ENCODE data around the gene IFITM2.
A peak's percentile ranks its signal among the peaks of the same experiment; 100 is the strongest.
"Not testable (repeated sequence)": the region's sequence is repeated elsewhere in the genome, so short reads cannot be mapped to it uniquely, and the experiment has no call there.

The IFITM2 gene

DNA sequence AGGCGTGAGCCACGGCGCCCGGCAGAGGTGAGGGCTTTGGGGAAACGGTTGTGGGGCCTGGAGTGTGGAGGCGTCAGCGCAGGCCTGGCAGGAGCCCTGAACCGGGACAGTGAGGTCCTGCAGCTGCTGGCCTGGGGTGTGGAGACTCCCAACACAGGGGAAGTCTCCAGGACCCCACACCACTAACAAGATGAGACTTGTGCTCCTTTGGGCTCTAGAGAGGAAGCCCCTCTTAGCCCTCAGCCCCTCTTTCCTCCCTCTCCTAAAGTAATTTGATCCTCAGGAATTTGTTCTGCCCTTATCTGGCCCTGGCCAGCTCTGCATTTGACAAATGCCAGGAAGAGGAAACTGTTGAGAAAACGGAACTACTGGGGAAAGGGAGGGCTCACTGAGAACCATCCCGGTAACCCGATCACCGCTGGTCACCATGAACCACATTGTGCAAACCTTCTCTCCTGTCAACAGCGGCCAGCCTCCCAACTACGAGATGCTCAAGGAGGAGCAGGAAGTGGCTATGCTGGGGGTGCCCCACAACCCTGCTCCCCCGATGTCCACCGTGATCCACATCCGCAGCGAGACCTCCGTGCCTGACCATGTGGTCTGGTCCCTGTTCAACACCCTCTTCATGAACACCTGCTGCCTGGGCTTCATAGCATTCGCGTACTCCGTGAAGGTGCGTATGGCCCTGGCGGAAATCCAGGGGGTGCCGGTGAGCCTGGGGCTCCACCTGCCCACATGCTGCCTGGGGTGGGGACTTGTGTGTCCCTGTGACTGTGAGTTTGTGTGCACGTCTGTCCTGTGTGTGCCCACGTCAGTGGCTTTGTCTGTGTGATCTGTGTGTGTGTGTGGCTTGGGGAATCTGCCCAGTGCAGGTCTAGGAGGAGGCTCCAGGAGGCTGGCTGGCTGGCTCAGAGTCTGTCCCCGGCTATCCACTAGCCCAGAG lies at the start of gene IFITM2:
Gene IFITM2 (plus strand): TSS at position 51 of the 943 bp plus-strand sequence. CDS start 377 bp downstream, at position 428.
- H3K36me3 ChIP-seq (ENCODE audit: control insufficient read depth, insufficient read depth, low read length); H3K9me3 ChIP-seq (ENCODE audit: control insufficient read depth, low read length); H3K79me2 ChIP-seq; H3K9ac ChIP-seq; H3K4me1 ChIP-seq; H3K27me3 ChIP-seq (ENCODE audit: control insufficient read depth, insufficient read depth, low read length): not testable (repeated sequence)
- H3K4me2 ChIP-seq (ENCODE audit: low read length): peak within 1 kb of the TSS; percentile 65
- peak within 1 kb of the TSS; percentile 62 for H3K4me3 ChIP-seq (ENCODE audit: low read depth, low read length)
- peak within 1 kb of the TSS; percentile 62 for H3K27ac ChIP-seq
- peak within 1 kb of the TSS; percentile 38 for H2AFZ ChIP-seq

DNA sequence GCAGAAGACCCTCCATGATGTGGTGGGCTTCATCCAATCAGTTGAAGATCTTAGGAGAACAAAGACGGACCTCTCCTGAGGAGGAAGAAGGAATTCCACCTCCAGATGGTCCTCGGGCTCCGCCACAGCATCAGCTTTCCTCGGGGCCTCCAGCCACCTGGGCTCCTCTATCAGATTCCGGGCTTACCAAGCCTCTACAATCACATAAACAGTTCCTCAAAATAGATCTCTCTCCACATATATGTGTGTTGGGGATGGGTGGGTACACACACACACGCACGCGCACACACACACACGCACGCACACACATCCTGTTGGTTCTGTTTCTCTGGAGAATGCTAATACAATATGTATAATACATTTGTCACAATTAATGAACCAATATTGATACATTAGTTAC lies 48.2 kb upstream of the IFITM2 start:
- H3K36me3 ChIP-seq (ENCODE audit: control insufficient read depth, insufficient read depth, low read length): no peaks in the 10 kb centered on the region
- H3K9ac ChIP-seq: no peak overlapping the region
- H3K27me3 ChIP-seq (ENCODE audit: control insufficient read depth, insufficient read depth, low read length): no peaks in the 10 kb centered on the region
- H2AFZ ChIP-seq: no peak overlapping the region
- H3K4me2 ChIP-seq (ENCODE audit: low read length): no peak overlapping the region
- no peak overlapping the region for H3K4me3 ChIP-seq (ENCODE audit: low read depth, low read length)
- no peaks in the 10 kb centered on the region for H3K9me3 ChIP-seq (ENCODE audit: control insufficient read depth, low read length)
- no peaks in the 10 kb centered on the region for H3K79me2 ChIP-seq
- TF ChIP-seq, protein P1, sequence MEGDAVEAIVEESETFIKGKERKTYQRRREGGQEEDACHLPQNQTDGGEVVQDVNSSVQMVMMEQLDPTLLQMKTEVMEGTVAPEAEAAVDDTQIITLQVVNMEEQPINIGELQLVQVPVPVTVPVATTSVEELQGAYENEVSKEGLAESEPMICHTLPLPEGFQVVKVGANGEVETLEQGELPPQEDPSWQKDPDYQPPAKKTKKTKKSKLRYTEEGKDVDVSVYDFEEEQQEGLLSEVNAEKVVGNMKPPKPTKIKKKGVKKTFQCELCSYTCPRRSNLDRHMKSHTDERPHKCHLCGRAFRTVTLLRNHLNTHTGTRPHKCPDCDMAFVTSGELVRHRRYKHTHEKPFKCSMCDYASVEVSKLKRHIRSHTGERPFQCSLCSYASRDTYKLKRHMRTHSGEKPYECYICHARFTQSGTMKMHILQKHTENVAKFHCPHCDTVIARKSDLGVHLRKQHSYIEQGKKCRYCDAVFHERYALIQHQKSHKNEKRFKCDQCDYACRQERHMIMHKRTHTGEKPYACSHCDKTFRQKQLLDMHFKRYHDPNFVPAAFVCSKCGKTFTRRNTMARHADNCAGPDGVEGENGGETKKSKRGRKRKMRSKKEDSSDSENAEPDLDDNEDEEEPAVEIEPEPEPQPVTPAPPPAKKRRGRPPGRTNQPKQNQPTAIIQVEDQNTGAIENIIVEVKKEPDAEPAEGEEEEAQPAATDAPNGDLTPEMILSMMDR (IDR thresholded peaks at IDR 0.05): no peak
- no peaks in the 10 kb centered on the region for H3K4me1 ChIP-seq
- no peak overlapping the region for H3K27ac ChIP-seq

DNA sequence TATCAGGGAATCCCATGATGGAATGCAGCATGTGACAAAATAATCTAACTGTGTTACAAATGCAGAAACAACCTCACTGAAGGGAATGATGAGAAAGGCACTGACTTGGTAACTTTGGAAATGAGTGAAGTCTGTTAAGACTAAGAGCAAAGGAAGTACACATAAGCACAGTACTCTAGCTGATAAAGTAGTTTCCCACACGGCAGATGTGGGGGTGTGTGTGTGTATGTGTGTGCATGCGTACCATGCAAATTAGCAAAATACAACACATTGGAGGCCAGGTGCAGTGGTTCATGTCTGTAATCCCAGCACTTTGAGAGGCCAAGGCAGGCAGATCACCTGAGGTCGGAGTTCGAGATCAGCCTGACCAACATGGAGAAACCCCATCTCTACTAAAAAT lies 46.0 kb upstream of the IFITM2 start:
- TF ChIP-seq, protein P1 (IDR thresholded peaks at IDR 0.05): no peak
- Histone ChIP-seq H3K27me3 (ENCODE audit: control insufficient read depth, insufficient read depth, low read length) (no peaks in the 10 kb centered on the region), H3K9me3 (ENCODE audit: control insufficient read depth, low read length) (no peaks in the 10 kb centered on the region), H3K4me2 (ENCODE audit: low read length) (no peak overlapping the region), H3K4me3 (ENCODE audit: low read depth, low read length) (no peak overlapping the region), H2AFZ (no peak overlapping the region), H3K4me1 (no peaks in the 10 kb centered on the region), H3K27ac (no peak overlapping the region), H3K9ac (no peak overlapping the region), H3K36me3 (ENCODE audit: control insufficient read depth, insufficient read depth, low read length) (no peaks in the 10 kb centered on the region), H3K79me2 (no peaks in the 10 kb centered on the region)

DNA sequence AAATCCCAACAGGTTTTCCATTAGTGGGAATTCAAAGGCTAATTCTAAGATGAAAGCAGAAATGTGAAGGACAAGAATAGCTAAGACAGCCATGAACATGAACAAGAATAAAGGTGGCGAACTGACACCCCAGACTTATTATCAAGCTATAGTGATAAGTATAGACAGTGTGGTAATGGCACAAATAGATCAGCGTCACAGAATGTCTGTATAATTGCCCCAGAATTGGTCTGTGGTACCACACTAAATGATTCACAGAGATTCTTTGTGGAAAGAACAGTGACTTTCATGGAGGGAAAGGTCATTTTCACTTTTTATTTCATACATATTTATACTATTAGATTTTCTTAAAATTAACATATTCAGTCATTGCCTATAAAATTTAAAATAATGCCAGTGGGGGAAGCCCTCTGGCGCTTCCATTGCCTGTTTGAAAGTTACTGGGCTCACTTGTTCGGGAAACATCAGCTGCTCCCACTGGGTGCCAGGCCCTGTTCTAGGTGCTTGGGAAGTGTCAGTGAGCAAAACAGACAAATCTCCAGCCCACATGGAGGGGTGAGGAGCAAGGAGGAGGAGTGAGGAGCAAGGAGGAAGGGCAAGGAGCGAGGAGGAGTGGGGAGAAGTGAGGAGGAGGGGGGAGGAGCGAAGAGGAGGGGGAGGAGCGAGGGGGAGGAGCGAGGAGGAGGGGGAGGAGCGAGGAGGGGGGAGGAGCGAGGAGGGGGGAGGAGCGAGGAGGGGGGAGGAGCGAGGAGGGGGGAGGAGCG lies 40.8 kb upstream of the IFITM2 start:
- H3K27me3 ChIP-seq (ENCODE audit: control insufficient read depth, insufficient read depth, low read length): no peaks in the 10 kb centered on the region
- H3K36me3 ChIP-seq (ENCODE audit: control insufficient read depth, insufficient read depth, low read length): no peaks in the 10 kb centered on the region
- H3K9ac ChIP-seq: no peak overlapping the region
- no peak overlapping the region for H3K27ac ChIP-seq
- TF ChIP-seq, protein P1 (IDR thresholded peaks at IDR 0.05): no peak
- no peaks in the 10 kb centered on the region for H3K9me3 ChIP-seq (ENCODE audit: control insufficient read depth, low read length)
- no peak overlapping the region for H3K4me2 ChIP-seq (ENCODE audit: low read length)
- H3K79me2 ChIP-seq: no peaks in the 10 kb centered on the region
- H3K4me3 ChIP-seq (ENCODE audit: low read depth, low read length): no peak overlapping the region
- H3K4me1 ChIP-seq: no peaks in the 10 kb centered on the region
- H2AFZ ChIP-seq: no peak overlapping the region

DNA sequence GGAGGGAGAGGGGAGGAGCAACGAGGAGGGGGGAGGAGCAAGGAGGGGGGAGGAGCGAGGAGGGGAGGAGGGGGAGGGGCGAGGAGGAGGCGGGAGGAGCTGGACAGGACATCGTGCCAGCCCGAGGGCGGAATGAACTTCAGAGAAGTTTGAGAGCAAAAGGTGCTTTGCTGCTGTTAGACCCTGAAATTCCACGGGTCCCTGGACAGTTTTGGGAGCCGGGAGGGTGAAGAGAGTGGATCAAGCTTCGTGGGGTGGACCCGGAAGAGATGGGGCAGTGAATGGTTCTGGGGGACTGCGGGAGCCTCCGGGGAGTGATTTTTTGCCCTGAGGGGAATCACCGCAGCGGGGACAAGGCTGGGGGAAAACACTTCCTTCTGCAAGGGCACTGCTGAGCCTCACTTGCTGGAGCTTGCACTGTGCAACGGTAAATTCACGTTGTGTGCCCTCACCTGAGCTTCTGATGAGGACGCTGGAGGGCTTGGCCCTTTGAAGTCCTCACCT lies 40.1 kb upstream of the IFITM2 start:
- H3K4me1 ChIP-seq: no peaks in the 10 kb centered on the region
- no peak overlapping the region for H3K4me2 ChIP-seq (ENCODE audit: low read length)
- H3K27me3 ChIP-seq (ENCODE audit: control insufficient read depth, insufficient read depth, low read length): no peaks in the 10 kb centered on the region
- H2AFZ ChIP-seq: no peak overlapping the region
- H3K9ac ChIP-seq: no peak overlapping the region
- H3K9me3 ChIP-seq (ENCODE audit: control insufficient read depth, low read length): no peaks in the 10 kb centered on the region
- TF ChIP-seq, protein P1 (IDR thresholded peaks at IDR 0.05): no peak
- H3K36me3 ChIP-seq (ENCODE audit: control insufficient read depth, insufficient read depth, low read length): no peaks in the 10 kb centered on the region
- H3K79me2 ChIP-seq: no peaks in the 10 kb centered on the region
- H3K4me3 ChIP-seq (ENCODE audit: low read depth, low read length): no peak overlapping the region
- H3K27ac ChIP-seq: no peak overlapping the region

DNA sequence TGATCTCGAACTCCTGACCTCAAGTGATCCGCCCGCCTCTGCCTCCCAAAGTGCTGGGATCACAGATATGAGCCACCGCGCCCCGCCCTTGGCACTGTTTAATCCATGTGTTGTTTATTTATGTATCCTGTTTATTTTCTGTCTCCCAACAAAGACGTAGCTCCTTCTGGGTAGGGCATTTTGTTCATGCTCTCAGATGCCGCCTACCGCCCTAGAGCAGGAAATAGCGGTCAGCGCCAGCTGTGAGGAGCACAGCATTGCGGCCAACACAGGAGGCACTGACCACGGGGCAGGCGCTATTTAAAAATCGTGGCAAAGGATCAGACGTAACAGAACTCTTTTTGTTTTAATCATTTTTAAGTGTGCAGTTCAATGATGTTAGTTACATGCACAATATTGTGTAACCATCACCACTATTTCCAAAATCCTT lies 38.9 kb upstream of the IFITM2 start:
- H3K4me1 ChIP-seq; H2AFZ ChIP-seq; H3K36me3 ChIP-seq (ENCODE audit: control insufficient read depth, insufficient read depth, low read length); H3K9ac ChIP-seq; H3K79me2 ChIP-seq; H3K9me3 ChIP-seq (ENCODE audit: control insufficient read depth, low read length); H3K4me2 ChIP-seq (ENCODE audit: low read length); H3K27me3 ChIP-seq (ENCODE audit: control insufficient read depth, insufficient read depth, low read length): not testable (repeated sequence)
- peak overlapping the region; percentile 20 for H3K27ac ChIP-seq
- H3K4me3 ChIP-seq (ENCODE audit: low read depth, low read length): peak overlapping the region; percentile 14

Measured in parathyroid adenoma (tissue), 2 donors.